ENCODE data around the gene NYAP2. TPM values are rescaled to one million over a fixed set of nuclear protein-coding genes. Genes with fewer than 3 reads are reported as not detected.

The NYAP2 gene
- total RNA-seq, 2 donors from 2014 or later: not detected

DNA sequence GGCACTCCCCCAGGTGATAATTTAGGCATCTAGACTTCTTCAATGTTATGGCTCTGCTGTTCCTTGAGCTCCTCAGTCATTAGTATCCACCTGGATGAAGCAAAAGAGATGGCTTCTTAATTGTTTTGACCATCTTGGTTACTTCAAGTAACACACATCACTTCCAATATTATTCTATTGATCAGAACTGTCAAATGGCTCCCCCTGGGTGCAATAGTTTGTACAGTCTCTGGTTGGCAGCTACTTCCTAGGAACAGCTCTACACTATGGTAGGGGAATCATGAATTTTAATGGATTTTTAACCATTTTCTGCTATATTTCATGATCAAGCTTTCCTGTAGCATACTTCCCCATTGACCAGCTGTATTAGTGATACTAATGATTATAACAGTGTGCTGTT is 157.0 kb downstream of the NYAP2 start:
- Mint-ChIP-seq H3K4me3 (no peak overlapping the region), H3K27ac (no peak overlapping the region), H3K4me1 (no peaks in the 10 kb centered on the region), H3K36me3 (ENCODE audit: low read depth) (no peaks in the 10 kb centered on the region), H3K27me3 (ENCODE audit: insufficient read depth) (no peaks in the 10 kb centered on the region), H3K9me3 (no peaks in the 10 kb centered on the region)
- Histone ChIP-seq H3K9me3 (ENCODE audit: control insufficient read depth, low read length) (no peaks in the 10 kb centered on the region), H3K27me3 (ENCODE audit: control insufficient read depth, insufficient read depth, low read length, poor library complexity, severe bottlenecking) (no peaks in the 10 kb centered on the region), H3K4me3 (ENCODE audit: low read length) (no peak overlapping the region), H3K9ac (ENCODE audit: extremely low read depth, low read length, poor library complexity, severe bottlenecking) (no peak overlapping the region), H3K4me1 (ENCODE audit: control insufficient read depth, insufficient read depth, low read length) (no peaks in the 10 kb centered on the region), H3K27ac (ENCODE audit: low read depth, low read length) (no peak overlapping the region), H3K36me3 (ENCODE audit: control insufficient read depth, insufficient read depth, low read length) (no peaks in the 10 kb centered on the region)
- TF ChIP-seq, protein P1, sequence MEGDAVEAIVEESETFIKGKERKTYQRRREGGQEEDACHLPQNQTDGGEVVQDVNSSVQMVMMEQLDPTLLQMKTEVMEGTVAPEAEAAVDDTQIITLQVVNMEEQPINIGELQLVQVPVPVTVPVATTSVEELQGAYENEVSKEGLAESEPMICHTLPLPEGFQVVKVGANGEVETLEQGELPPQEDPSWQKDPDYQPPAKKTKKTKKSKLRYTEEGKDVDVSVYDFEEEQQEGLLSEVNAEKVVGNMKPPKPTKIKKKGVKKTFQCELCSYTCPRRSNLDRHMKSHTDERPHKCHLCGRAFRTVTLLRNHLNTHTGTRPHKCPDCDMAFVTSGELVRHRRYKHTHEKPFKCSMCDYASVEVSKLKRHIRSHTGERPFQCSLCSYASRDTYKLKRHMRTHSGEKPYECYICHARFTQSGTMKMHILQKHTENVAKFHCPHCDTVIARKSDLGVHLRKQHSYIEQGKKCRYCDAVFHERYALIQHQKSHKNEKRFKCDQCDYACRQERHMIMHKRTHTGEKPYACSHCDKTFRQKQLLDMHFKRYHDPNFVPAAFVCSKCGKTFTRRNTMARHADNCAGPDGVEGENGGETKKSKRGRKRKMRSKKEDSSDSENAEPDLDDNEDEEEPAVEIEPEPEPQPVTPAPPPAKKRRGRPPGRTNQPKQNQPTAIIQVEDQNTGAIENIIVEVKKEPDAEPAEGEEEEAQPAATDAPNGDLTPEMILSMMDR (conservative IDR thresholded peaks at IDR 0.05): peak; percentile 59
- DNase-seq: no peak

DNA sequence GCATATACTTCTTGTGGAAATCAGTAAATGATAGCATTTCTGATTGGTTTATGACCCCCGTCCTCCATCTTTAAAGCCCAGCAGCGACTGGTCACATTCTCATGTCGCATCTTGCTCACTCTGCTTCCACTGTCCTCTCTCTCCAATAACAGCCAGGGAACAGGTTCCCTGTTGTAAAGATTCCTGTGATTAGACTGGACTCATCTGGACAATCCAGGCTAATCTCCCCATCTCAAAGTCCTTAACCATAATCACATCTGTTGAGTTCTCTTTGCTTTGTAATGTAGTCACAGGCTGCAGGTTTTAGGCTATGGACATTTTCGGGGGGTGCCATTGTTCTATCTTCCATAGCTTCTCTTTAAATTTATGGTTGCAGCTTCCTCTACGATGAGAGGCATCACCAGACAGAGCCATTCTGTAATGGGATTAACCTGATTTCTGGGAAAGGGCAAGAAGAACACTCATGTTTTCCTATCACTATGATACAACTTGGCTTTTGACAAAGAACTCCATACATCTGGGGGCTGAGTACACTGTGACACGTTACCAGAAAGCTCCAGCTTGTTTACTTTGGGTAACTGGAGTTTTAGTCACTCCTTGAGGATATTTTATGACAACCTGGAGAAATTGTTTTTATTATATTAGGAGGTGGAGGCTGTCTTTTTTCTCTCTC is 159.0 kb downstream of the NYAP2 start:
- Mint-ChIP-seq H3K4me1 (no peaks in the 10 kb centered on the region), H3K36me3 (ENCODE audit: low read depth) (no peaks in the 10 kb centered on the region), H3K27me3 (ENCODE audit: insufficient read depth) (no peaks in the 10 kb centered on the region), H3K9me3 (no peaks in the 10 kb centered on the region), H3K27ac (no peak overlapping the region), H3K4me3 (no peak overlapping the region)
- H3K4me1 ChIP-seq (ENCODE audit: control insufficient read depth, insufficient read depth, low read length): no peaks in the 10 kb centered on the region
- no peak overlapping the region for H3K27ac ChIP-seq (ENCODE audit: low read depth, low read length)
- no peaks in the 10 kb centered on the region for H3K27me3 ChIP-seq (ENCODE audit: control insufficient read depth, insufficient read depth, low read length, poor library complexity, severe bottlenecking)
- H3K4me3 ChIP-seq (ENCODE audit: low read length): no peak overlapping the region
- TF ChIP-seq, protein P1 (conservative IDR thresholded peaks at IDR 0.05): no peak
- WGBS, 2 experiments (ENCODE audit: insufficient coverage in 1 of 2, insufficient read length in 1 of 2): 90 to 94% methylated on average over 3 to 6 of the region's 6 CpGs
- no peak overlapping the region for H3K9ac ChIP-seq (ENCODE audit: extremely low read depth, low read length, poor library complexity, severe bottlenecking)
- no peaks in the 10 kb centered on the region for H3K36me3 ChIP-seq (ENCODE audit: control insufficient read depth, insufficient read depth, low read length)
- no peak for DNase-seq
- no peaks in the 10 kb centered on the region for H3K9me3 ChIP-seq (ENCODE audit: control insufficient read depth, low read length)

DNA sequence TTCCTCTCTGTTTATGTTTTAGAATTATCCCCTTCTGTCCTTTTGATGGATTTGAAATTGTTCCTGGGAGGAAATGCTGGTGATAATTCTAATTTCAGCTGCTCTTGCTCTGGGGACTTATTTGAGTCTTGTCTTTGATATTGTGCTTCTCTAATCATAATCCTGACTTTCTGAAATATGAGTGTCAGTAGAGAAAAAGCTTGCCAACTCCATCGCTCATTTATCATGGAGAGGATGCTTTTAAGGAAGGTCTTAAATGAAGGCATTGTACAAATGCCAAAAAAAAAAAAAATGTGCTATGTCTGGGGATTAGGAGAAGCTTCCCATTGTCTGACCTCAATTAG is 159.5 kb downstream of the NYAP2 start:
- no peak overlapping the region for H3K9ac ChIP-seq (ENCODE audit: extremely low read depth, low read length, poor library complexity, severe bottlenecking)
- DNase-seq: no peak
- H3K27me3 ChIP-seq (ENCODE audit: control insufficient read depth, insufficient read depth, low read length, poor library complexity, severe bottlenecking): no peaks in the 10 kb centered on the region
- Mint-ChIP-seq H3K36me3 (ENCODE audit: low read depth) (no peaks in the 10 kb centered on the region), H3K27me3 (ENCODE audit: insufficient read depth) (no peaks in the 10 kb centered on the region), H3K4me3 (no peak overlapping the region), H3K4me1 (no peaks in the 10 kb centered on the region), H3K9me3 (no peaks in the 10 kb centered on the region), H3K27ac (no peak overlapping the region)
- no peaks in the 10 kb centered on the region for H3K9me3 ChIP-seq (ENCODE audit: control insufficient read depth, low read length)
- TF ChIP-seq, protein P1 (conservative IDR thresholded peaks at IDR 0.05): no peak
- H3K27ac ChIP-seq (ENCODE audit: low read depth, low read length): no peak overlapping the region
- no peak overlapping the region for H3K4me3 ChIP-seq (ENCODE audit: low read length)
- WGBS, 2 experiments (ENCODE audit: insufficient coverage in 1 of 2, insufficient read length in 1 of 2): 94% methylated on average over 1 of the region's 1 CpG; no CpG with 5 or more reads in 1 of the 2 experiments
- no peaks in the 10 kb centered on the region for H3K36me3 ChIP-seq (ENCODE audit: control insufficient read depth, insufficient read depth, low read length)
- no peaks in the 10 kb centered on the region for H3K4me1 ChIP-seq (ENCODE audit: control insufficient read depth, insufficient read depth, low read length)

Measured in endodermal cell (in vitro differentiated cells).